BLaER1 treated with 17β-estradiol and CSF1 and Interleukin-3, amounts not matched to agents 10 nM and 100 nM (cell line): Measurements from ENCODE around the gene CLECL1.
A peak's percentile ranks its signal among the peaks of the same experiment; 100 is the strongest.

Experiments used
- H3K27ac ChIP-seq, 11 experiments: shearing (Covaris generic); formaldehyde crosslinking; 2 replicates each; pipeline ENCODE4 v1.8.1; 2022
- H3K27me3 ChIP-seq, 11 experiments: shearing (Covaris generic); formaldehyde crosslinking; 2 replicates each; pipeline ENCODE4 v1.8.1; 2022
- H3K36me3 ChIP-seq, 11 experiments: shearing (Covaris generic); formaldehyde crosslinking; 2 replicates each; pipeline ENCODE4 v1.8.1; 2022
- H3K4me1 ChIP-seq, 10 experiments: shearing (Covaris generic); formaldehyde crosslinking; 2 replicates each; pipeline ENCODE4 v1.8.1; 2022
- H3K4me2 ChIP-seq, 11 experiments: shearing (Covaris generic); formaldehyde crosslinking; 2 replicates each; pipeline ENCODE4 v1.8.1; 2022
- H3K4me3 ChIP-seq, 10 experiments: shearing (Covaris generic); formaldehyde crosslinking; 2 replicates each; pipeline ENCODE4 v1.8.1; 2022
- H3K9ac ChIP-seq, 11 experiments: shearing (Covaris generic); formaldehyde crosslinking; 2 replicates each; pipeline ENCODE4 v1.8.1; 2022
- H3K9me3 ChIP-seq, 11 experiments: shearing (Covaris generic); formaldehyde crosslinking; replicated peaks in 1 of 11; 2 replicates each; pipeline ENCODE4 v1.8.1; 2022
- H4K20me1 ChIP-seq, 11 experiments: shearing (Covaris generic); formaldehyde crosslinking; 2 replicates each; pipeline ENCODE4 v1.8.1; 2022
- Cebpa-rat ChIP-seq, 11 experiments: shearing (Covaris generic); IDR thresholded peaks; 2 replicates each; pipeline ENCODE4 v1.8.1; 2022

Gene CLECL1

DNA sequence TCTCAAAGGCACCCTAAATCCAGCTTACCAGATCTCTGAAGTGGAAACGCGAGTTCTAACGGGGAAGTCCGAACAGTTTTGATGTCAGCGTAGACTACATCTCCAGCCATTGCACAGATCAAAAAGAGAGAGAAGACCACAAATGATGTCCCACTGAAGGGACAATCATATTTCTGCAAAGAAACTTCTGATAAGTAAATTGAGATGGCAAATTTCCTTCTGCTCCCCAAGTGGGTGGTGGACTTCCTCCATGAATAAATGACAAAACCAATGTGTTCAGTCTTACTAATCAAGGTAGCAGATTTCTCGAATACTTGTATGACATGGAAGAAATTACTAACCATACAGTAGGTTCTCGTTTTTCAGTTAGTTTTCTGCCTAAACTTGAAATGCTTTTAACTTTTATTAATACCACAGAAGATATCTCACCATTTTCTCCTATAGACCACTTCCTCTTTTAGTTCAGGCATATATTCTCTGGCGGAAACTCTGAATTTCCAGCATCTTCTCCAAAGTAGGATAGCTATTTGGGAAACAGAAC lies at the start of gene CLECL1:
Gene CLECL1, minus strand, starts transcription at position 177 of the 541 bp plus-strand sequence.
- peak within 1 kb of the TSS in 1 of 10 experiments; percentile 21; a peak in 1 of 20 replicates for H3K4me3 ChIP-seq
- no peaks in the 10 kb centered on the region for H4K20me1 ChIP-seq
- TF ChIP-seq Cebpa-rat (IDR thresholded peaks at IDR 0.05), result no peak
- H3K9me3 ChIP-seq, result no peaks in the 10 kb centered on the region; a peak in 2 of 22 replicates
- peak within 1 kb of the TSS in 6 of 11 experiments; percentile 39 to 65 (median 54); a peak in 10 of 22 replicates for H3K9ac ChIP-seq
- H3K4me1 ChIP-seq, result peaks cover 7 to 68% (median 45%) of the 10 kb centered on the region in 10 experiments
- no peaks in the 10 kb centered on the region for H3K27me3 ChIP-seq
- H3K27ac ChIP-seq, result peak within 1 kb of the TSS in 9 of 11 experiments; percentile 52 to 89 (median 71); a peak in 17 of 22 replicates
- peak within 1 kb of the TSS in 7 of 11 experiments; percentile 35 to 77 (median 50); a peak in 14 of 22 replicates for H3K4me2 ChIP-seq
- H3K36me3 ChIP-seq, result no peaks in the 10 kb centered on the region

DNA sequence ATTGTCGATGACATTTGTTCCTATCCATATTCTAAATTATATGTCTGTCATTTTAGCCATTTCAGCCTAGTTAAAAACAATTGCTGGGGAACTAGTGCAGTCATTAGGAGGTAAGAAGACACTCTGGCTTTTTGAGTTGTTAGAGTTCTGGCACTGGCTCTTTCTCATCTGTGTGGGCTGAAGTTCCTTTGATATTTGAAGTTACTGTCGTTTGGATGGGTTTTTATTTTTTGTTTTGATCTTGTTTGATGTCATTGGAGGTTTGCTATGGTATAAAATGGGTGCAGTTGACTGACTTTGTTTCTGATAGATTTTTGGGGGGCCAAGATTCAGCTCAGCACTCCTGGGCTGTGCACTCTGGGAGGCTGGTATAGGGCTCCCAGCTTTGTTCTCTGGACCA lies 48.5 kb upstream of the CLECL1 start:
- peaks cover 0 to 12% (median 4%) of the 10 kb centered on the region in 11 experiments; a peak in 4 of 22 replicates for H3K9me3 ChIP-seq
- no peaks in the 10 kb centered on the region for H3K36me3 ChIP-seq
- no peak overlapping the region for H3K9ac ChIP-seq
- no peaks in the 10 kb centered on the region for H4K20me1 ChIP-seq
- no peak overlapping the region for H3K4me3 ChIP-seq
- no peaks in the 10 kb centered on the region for H3K27me3 ChIP-seq
- H3K4me1 ChIP-seq, result peaks cover 0 to 16% (median 4%) of the 10 kb centered on the region in 10 experiments; a peak in 9 of 20 replicates
- TF ChIP-seq Cebpa-rat (IDR thresholded peaks at IDR 0.05), result no peak
- no peak overlapping the region for H3K4me2 ChIP-seq
- no peak overlapping the region for H3K27ac ChIP-seq

DNA sequence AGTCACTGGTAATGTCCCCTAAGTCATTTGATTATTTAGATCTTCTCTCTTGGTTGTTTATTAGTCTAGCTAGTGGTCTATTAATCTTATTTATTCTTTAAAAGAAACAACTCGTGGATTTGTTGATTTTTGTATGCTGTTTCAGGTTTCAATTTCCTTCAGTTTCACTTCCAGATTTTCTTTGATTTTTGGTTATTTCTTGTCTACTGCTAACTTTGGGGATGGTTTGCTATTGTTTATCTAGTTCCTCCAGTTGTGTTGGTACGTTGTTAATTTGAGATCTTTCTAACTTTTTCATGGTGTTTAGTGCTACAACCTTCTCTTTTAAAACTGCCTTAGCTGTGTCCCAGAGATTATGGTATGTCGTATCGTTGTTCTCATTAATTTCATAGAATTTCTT lies 46.3 kb upstream of the CLECL1 start:
- peak overlapping the region in 6 of 11 experiments; percentile 19 to 45 (median 38); a peak in 7 of 22 replicates for H3K4me2 ChIP-seq
- H3K4me1 ChIP-seq, result peaks cover 0 to 26% (median 6%) of the 10 kb centered on the region in 10 experiments; a peak in 10 of 20 replicates
- H3K4me3 ChIP-seq, result no peak overlapping the region
- TF ChIP-seq Cebpa-rat (IDR thresholded peaks at IDR 0.05), result no peak
- no peaks in the 10 kb centered on the region for H3K27me3 ChIP-seq
- H3K36me3 ChIP-seq, result no peaks in the 10 kb centered on the region
- no peak overlapping the region for H3K9ac ChIP-seq
- H3K9me3 ChIP-seq, result peaks cover 0 to 12% (median 4%) of the 10 kb centered on the region in 11 experiments; a peak in 4 of 22 replicates
- no peaks in the 10 kb centered on the region for H4K20me1 ChIP-seq
- peak overlapping the region in 1 of 11 experiments; percentile 2; a peak in 2 of 22 replicates for H3K27ac ChIP-seq

DNA sequence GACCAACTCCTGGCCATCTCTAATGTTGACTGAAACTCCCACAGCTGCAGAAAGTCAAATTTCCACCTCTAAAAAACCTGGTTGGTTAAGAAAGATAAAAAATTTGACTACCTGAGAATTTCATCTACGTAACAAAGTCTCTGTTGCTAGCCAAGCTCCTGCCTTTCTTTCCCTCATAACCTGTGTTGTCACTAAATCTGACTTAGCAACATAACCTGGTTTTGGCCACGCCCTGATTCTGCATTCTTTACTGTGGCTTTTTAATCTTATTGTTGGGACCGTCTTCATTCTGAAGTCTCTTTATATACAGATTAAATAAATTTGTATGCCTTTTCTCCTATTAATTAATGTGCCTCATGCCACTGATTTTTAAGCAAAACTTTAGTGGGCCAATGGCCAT lies 43.9 kb upstream of the CLECL1 start:
- no peaks in the 10 kb centered on the region for H3K36me3 ChIP-seq
- H3K9me3 ChIP-seq, result peaks cover 0 to 9% (median 0%) of the 10 kb centered on the region in 11 experiments; a peak in 1 of 22 replicates
- H3K27ac ChIP-seq, result no peak overlapping the region
- no peak overlapping the region for H3K4me2 ChIP-seq
- no peak for TF ChIP-seq Cebpa-rat (IDR thresholded peaks at IDR 0.05)
- H3K9ac ChIP-seq, result no peak overlapping the region
- no peaks in the 10 kb centered on the region for H3K27me3 ChIP-seq
- H3K4me3 ChIP-seq, result no peak overlapping the region
- H3K4me1 ChIP-seq, result peaks cover 0 to 26% (median 8%) of the 10 kb centered on the region in 10 experiments; a peak in 12 of 20 replicates
- H4K20me1 ChIP-seq, result no peaks in the 10 kb centered on the region

DNA sequence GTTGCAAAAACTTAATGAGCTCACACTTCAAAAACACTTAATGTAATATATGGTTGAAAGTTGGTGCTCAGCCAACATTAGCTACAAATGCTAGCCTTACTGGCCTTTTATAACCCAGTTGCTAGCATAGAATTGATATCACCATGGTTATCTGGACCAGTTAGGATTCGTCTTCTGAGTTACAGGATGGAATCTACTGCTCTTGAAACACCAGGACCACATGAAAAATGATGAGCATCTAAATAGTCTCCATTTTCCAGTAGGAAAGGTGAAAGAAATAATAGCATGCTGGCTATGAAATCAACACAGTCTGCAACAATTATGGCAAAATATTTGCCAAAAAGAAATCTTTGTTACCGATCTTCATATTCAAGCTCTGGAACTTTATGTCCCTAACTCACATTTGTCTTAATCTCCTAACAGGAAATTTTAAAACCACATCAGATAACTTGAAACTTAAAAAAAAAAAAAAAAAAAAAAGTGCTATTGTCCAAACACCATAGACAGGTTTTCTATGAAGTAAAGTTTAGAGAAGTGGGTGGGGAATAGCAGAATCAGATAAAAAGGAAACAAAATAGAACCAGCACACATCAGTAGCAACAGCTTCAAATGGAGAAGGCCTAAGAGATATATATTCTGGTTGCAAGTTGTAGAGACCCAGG lies 40.5 kb upstream of the CLECL1 start:
- H3K27ac ChIP-seq, result no peak overlapping the region
- peaks cover 0 to 11% (median 6%) of the 10 kb centered on the region in 10 experiments; a peak in 9 of 20 replicates for H3K4me1 ChIP-seq
- no peaks in the 10 kb centered on the region for H4K20me1 ChIP-seq

DNA sequence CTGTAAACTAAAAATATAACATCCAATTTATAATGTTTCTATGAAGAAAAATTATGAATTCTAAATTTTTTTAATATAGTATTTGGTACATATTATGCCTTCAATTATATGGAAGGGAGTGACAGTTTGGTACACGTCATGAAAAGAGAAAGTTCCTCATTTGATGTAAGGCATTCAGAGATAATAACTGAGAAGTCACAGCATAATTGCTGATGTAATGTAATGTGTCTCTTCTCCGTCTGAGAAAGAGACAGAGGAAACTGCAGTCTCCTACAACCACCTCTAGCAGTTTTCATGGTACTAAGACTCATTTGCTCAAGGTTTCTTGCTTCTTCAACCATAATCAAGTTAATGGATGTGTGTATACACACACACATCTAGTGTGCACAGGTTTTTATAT lies 30.1 kb upstream of the CLECL1 start:
- H3K27me3 ChIP-seq, result peaks cover 23 to 29% (median 26%) of the 10 kb centered on the region in 11 experiments
- no peaks in the 10 kb centered on the region for H4K20me1 ChIP-seq
- no peak overlapping the region for H3K4me3 ChIP-seq
- no peak for TF ChIP-seq Cebpa-rat (IDR thresholded peaks at IDR 0.05)
- no peak overlapping the region for H3K9ac ChIP-seq
- peaks cover 0 to 12% (median 0%) of the 10 kb centered on the region in 11 experiments; a peak in 4 of 22 replicates for H3K9me3 ChIP-seq
- no peak overlapping the region for H3K27ac ChIP-seq
- H3K4me2 ChIP-seq, result peak overlapping the region in 7 of 11 experiments; percentile 27 to 89 (median 82); a peak in 8 of 22 replicates
- no peaks in the 10 kb centered on the region for H3K36me3 ChIP-seq
- H3K4me1 ChIP-seq, result peaks cover 55 to 72% (median 67%) of the 10 kb centered on the region in 10 experiments

More for the DNA sequence above, 40.5 kb upstream of the CLECL1 start:
- H3K36me3 ChIP-seq, result no peaks in the 10 kb centered on the region
- H3K4me3 ChIP-seq, result no peak overlapping the region
- no peaks in the 10 kb centered on the region for H3K27me3 ChIP-seq
- no peak overlapping the region for H3K9ac ChIP-seq
- TF ChIP-seq Cebpa-rat (IDR thresholded peaks at IDR 0.05), result no peak
- H3K4me2 ChIP-seq, result peak overlapping the region in 2 of 11 experiments; percentile 10 to 20; a peak in 2 of 22 replicates
- H3K9me3 ChIP-seq, result no peaks in the 10 kb centered on the region

DNA sequence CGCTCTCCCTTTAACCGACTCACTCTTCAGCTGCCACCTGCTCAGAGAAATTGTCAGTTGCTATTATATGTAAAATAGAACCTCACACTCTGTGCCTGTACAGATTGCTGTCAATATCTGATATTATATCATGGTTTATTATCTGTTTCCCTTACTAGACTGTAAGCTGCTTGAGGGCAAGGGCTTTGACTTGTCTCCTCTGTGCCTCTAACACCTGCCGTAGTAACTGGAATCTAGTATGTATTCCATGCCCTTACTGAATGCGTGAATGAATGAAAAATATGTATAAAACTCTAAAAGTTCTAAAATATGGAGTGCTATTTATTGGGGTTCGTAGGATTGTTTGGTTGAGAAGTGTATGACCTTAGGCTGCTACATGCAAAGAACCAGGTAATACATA lies 29.5 kb upstream of the CLECL1 start:
- no peak overlapping the region for H3K27ac ChIP-seq
- H3K36me3 ChIP-seq, result no peaks in the 10 kb centered on the region
- no peak for TF ChIP-seq Cebpa-rat (IDR thresholded peaks at IDR 0.05)
- H3K9me3 ChIP-seq, result peaks cover 0 to 12% (median 0%) of the 10 kb centered on the region in 11 experiments; a peak in 4 of 22 replicates
- peaks cover 30 to 35% (median 32%) of the 10 kb centered on the region in 11 experiments for H3K27me3 ChIP-seq
- H3K9ac ChIP-seq, result no peak overlapping the region
- no peaks in the 10 kb centered on the region for H4K20me1 ChIP-seq
- H3K4me1 ChIP-seq, result peaks cover 55 to 72% (median 67%) of the 10 kb centered on the region in 10 experiments
- peak overlapping the region in 10 of 11 experiments; percentile 65 to 90 (median 86); a peak in 19 of 22 replicates for H3K4me2 ChIP-seq
- no peak overlapping the region for H3K4me3 ChIP-seq

DNA sequence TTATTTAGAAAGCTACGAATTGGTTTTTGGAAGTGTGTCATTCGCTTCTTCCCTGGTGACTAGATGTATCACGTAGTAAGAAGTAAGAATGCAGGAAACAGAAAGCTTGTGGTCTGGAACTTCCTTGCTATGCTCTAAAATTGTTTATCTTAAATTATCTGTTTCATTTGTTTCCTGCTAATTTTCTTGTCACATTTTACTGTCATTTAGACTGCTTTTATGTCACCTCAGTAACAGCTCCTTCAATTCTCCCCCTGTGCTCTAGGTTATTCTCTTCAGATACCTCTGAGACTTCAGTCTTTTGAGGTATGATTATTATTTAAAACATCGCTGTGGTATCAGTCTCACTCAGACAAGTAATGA lies 28.5 kb upstream of the CLECL1 start:
- Histone ChIP-seq H3K36me3 (no peaks in the 10 kb centered on the region), H3K27ac (peak overlapping the region in 5 of 11 experiments; percentile 1 to 59 (median 38); a peak in 7 of 22 replicates), H3K4me1 (peaks cover 55 to 72% (median 67%) of the 10 kb centered on the region in 10 experiments), H3K4me3 (peak overlapping the region; percentile 15 to 50 (median 33); a peak in 15 of 20 replicates), H3K4me2 (peak overlapping the region; percentile 65 to 90 (median 86)), H3K9ac (peak overlapping the region in 4 of 11 experiments; percentile 17 to 44 (median 38); a peak in 7 of 22 replicates), H3K27me3 (peaks cover 34 to 45% (median 41%) of the 10 kb centered on the region in 11 experiments), H3K9me3 (peaks cover 0 to 12% (median 0%) of the 10 kb centered on the region in 11 experiments; a peak in 4 of 22 replicates), H4K20me1 (no peaks in the 10 kb centered on the region)
- no peak for TF ChIP-seq Cebpa-rat (IDR thresholded peaks at IDR 0.05)
